SK-N-SH (cell line): ENCODE results near the gene P3R3URF.

Source experiments
- CHD2 ChIP-seq: fragments of 150-350 bp; IDR thresholded peaks from 2 replicates; pipeline ENCODE4 v1.6.1; 2018; ENCODE audit warnings: low read length; ENCODE audit not compliant: partially characterized antibody
- EZH2phosphoT487 ChIP-seq: fragments of 200-600 bp; sonication (generic); IDR thresholded peaks from 2 replicates; pipeline ENCODE4 v1.6.1; 2017; ENCODE audit warnings: low read depth, mixed run types, mild to moderate bottlenecking, antibody characterized with exemption, moderate library complexity, borderline replicate concordance
- POLR2AphosphoS5 ChIP-seq: IDR thresholded peaks from 2 replicates; pipeline ENCODE4 v1.6.1; 2012; ENCODE audit warnings: low read depth, low read length
- RAD21 ChIP-seq: IDR thresholded peaks from 2 replicates; pipeline ENCODE4 v1.6.1; 2012; ENCODE audit warnings: mild to moderate bottlenecking, low read length
- RFX5 ChIP-seq: IDR thresholded peaks from 2 replicates; pipeline ENCODE4 v1.6.1; 2012; ENCODE audit warnings: mild to moderate bottlenecking, improper control_type of control experiment, low read length
- TF ChIP-seq, protein P1 (sequence below): IDR thresholded peaks from 2 replicates; pipeline ENCODE4 v1.4.0; 2012; ENCODE audit warnings: low read depth, borderline replicate concordance
- TF ChIP-seq, protein P2 (sequence below): fragments of 200-600 bp; sonication (generic); IDR thresholded peaks from 2 replicates; pipeline ENCODE4 v1.6.1; 2017; ENCODE audit warnings: antibody characterized with exemption, mild to moderate bottlenecking, moderate library complexity
- TF ChIP-seq, protein P3 (sequence below): IDR thresholded peaks from 2 replicates; pipeline ENCODE4 v1.6.1; 2012; ENCODE audit warnings: mild to moderate bottlenecking, low read depth, low read length, moderate library complexity
- TF ChIP-seq, protein P4 (sequence below): fragments of 150-350 bp; IDR thresholded peaks from 2 replicates; pipeline ENCODE4 v1.6.1; 2017; ENCODE audit warnings: antibody characterized with exemption, low read length, low read depth, borderline replicate concordance

- TF ChIP-seq, protein P1, sequence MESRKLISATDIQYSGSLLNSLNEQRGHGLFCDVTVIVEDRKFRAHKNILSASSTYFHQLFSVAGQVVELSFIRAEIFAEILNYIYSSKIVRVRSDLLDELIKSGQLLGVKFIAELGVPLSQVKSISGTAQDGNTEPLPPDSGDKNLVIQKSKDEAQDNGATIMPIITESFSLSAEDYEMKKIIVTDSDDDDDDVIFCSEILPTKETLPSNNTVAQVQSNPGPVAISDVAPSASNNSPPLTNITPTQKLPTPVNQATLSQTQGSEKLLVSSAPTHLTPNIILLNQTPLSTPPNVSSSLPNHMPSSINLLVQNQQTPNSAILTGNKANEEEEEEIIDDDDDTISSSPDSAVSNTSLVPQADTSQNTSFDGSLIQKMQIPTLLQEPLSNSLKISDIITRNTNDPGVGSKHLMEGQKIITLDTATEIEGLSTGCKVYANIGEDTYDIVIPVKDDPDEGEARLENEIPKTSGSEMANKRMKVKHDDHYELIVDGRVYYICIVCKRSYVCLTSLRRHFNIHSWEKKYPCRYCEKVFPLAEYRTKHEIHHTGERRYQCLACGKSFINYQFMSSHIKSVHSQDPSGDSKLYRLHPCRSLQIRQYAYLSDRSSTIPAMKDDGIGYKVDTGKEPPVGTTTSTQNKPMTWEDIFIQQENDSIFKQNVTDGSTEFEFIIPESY: no peak
- TF ChIP-seq, protein P2, sequence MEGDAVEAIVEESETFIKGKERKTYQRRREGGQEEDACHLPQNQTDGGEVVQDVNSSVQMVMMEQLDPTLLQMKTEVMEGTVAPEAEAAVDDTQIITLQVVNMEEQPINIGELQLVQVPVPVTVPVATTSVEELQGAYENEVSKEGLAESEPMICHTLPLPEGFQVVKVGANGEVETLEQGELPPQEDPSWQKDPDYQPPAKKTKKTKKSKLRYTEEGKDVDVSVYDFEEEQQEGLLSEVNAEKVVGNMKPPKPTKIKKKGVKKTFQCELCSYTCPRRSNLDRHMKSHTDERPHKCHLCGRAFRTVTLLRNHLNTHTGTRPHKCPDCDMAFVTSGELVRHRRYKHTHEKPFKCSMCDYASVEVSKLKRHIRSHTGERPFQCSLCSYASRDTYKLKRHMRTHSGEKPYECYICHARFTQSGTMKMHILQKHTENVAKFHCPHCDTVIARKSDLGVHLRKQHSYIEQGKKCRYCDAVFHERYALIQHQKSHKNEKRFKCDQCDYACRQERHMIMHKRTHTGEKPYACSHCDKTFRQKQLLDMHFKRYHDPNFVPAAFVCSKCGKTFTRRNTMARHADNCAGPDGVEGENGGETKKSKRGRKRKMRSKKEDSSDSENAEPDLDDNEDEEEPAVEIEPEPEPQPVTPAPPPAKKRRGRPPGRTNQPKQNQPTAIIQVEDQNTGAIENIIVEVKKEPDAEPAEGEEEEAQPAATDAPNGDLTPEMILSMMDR: no peak
- TF ChIP-seq RFX5 (no peak), EZH2phosphoT487 (no peak), POLR2AphosphoS5 (no peak), RAD21 (no peak), CHD2 (no peak)
- TF ChIP-seq, protein P3, sequence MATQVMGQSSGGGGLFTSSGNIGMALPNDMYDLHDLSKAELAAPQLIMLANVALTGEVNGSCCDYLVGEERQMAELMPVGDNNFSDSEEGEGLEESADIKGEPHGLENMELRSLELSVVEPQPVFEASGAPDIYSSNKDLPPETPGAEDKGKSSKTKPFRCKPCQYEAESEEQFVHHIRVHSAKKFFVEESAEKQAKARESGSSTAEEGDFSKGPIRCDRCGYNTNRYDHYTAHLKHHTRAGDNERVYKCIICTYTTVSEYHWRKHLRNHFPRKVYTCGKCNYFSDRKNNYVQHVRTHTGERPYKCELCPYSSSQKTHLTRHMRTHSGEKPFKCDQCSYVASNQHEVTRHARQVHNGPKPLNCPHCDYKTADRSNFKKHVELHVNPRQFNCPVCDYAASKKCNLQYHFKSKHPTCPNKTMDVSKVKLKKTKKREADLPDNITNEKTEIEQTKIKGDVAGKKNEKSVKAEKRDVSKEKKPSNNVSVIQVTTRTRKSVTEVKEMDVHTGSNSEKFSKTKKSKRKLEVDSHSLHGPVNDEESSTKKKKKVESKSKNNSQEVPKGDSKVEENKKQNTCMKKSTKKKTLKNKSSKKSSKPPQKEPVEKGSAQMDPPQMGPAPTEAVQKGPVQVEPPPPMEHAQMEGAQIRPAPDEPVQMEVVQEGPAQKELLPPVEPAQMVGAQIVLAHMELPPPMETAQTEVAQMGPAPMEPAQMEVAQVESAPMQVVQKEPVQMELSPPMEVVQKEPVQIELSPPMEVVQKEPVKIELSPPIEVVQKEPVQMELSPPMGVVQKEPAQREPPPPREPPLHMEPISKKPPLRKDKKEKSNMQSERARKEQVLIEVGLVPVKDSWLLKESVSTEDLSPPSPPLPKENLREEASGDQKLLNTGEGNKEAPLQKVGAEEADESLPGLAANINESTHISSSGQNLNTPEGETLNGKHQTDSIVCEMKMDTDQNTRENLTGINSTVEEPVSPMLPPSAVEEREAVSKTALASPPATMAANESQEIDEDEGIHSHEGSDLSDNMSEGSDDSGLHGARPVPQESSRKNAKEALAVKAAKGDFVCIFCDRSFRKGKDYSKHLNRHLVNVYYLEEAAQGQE: no peak
- TF ChIP-seq, protein P4, sequence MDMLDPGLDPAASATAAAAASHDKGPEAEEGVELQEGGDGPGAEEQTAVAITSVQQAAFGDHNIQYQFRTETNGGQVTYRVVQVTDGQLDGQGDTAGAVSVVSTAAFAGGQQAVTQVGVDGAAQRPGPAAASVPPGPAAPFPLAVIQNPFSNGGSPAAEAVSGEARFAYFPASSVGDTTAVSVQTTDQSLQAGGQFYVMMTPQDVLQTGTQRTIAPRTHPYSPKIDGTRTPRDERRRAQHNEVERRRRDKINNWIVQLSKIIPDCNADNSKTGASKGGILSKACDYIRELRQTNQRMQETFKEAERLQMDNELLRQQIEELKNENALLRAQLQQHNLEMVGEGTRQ: no peak
Observed at GRCh38 chr1:46192171-46192570, 15.9 kb upstream of the P3R3URF start.
